Large intestine (tissue), 12 donors: ENCODE data around the gene DNAJB9. TPM values are rescaled to one million over a fixed set of nuclear protein-coding genes. Genes with fewer than 3 reads are reported as not detected.

Experiments
- DNase-seq, 2 donors: peaks; one replicate each; pipeline versions ENCODE4 v3.0.0 to v3.0.0-alpha.2; 2013
- H3K27ac ChIP-seq: one replicate; pipeline ENCODE4 v1.5.1; 2013; ENCODE audit warnings: low read length
- H3K27me3 ChIP-seq: 2 replicates; pipeline ENCODE4 v1.6.1; 2013; ENCODE audit warnings: low read length; ENCODE audit not compliant: control insufficient read depth, insufficient read depth
- H3K36me3 ChIP-seq: 2 replicates; pipeline ENCODE4 v1.6.1; 2013; ENCODE audit warnings: low read length; ENCODE audit not compliant: control insufficient read depth, insufficient read depth
- H3K4me1 ChIP-seq: one replicate; pipeline ENCODE4 v1.6.1; 2013; ENCODE audit warnings: low read length; ENCODE audit not compliant: control insufficient read depth, insufficient read depth
- H3K4me3 ChIP-seq: one replicate; pipeline ENCODE4 v1.5.1; 2013; ENCODE audit warnings: low read length
- H3K9me3 ChIP-seq: one replicate; pipeline ENCODE4 v1.6.1; 2013; ENCODE audit warnings: mild to moderate bottlenecking, low read depth, low read length, moderate library complexity; ENCODE audit not compliant: control insufficient read depth
- WGBS: methylation state at CpG from one replicate; pipeline ENCODE4 v1.1.5; 2013; ENCODE audit warnings: low lambda C conversion rate; ENCODE audit not compliant: insufficient coverage; 5-methylcytosine and 5-hydroxymethylcytosine counted together
- long read RNA-seq, 11 donors: transcript quantifications; one replicate each; lab custom pipeline, GENCODE V29; 2026
- polyA plus RNA-seq: library from polyadenylated mRNA; unstranded; fragments of 120-200 nt; gene quantifications from one replicate; pipeline ENCODE4 v1.2.1, GENCODE V29; 2013

The DNAJB9 gene
- 30.5 TPM for polyA plus RNA-seq
- long read RNA-seq, donor 1, transcript DNAJB9-201 (3 exons, 2,715 nt) = major isoform, 15 of 16 reads
- long read RNA-seq, donor 1, partial matches to known transcripts = 0 of 16 reads
- long read RNA-seq, donor 1, other reads (novel, unspliced or antisense) = 0 of 16 reads
- long read RNA-seq, donor 2, transcript DNAJB9-201 (3 exons, 2,715 nt) = major isoform, 16 of 19 reads
- long read RNA-seq, donor 2, partial matches to known transcripts = 0 of 19 reads
- long read RNA-seq, donor 2, other reads (novel, unspliced or antisense) = 0 of 19 reads
- long read RNA-seq, donor 3, transcript DNAJB9-201 (3 exons, 2,715 nt) = major isoform, 23 of 27 reads
- long read RNA-seq, donor 3, partial matches to known transcripts = 0 of 27 reads
- long read RNA-seq, donor 3, other reads (novel, unspliced or antisense) = 0 of 27 reads
- long read RNA-seq, donor 4, partial matches to known transcripts = 0 of 2 reads
- long read RNA-seq, donor 4, other reads (novel, unspliced or antisense) = 0 of 2 reads
- long read RNA-seq, donor 5, transcript DNAJB9-201 (3 exons, 2,715 nt) = major isoform, 9 of 9 reads
- long read RNA-seq, donor 5, partial matches to known transcripts = 0 of 9 reads
- long read RNA-seq, donor 5, other reads (novel, unspliced or antisense) = 0 of 9 reads
- long read RNA-seq, donor 6, transcript DNAJB9-201 (3 exons, 2,715 nt) = major isoform, 24 of 26 reads
- long read RNA-seq, donor 6, partial matches to known transcripts = 0 of 26 reads
- long read RNA-seq, donor 6, other reads (novel, unspliced or antisense) = 0 of 26 reads
- long read RNA-seq, donor 7, transcript DNAJB9-201 (3 exons, 2,715 nt) = major isoform, 6 of 12 reads
- long read RNA-seq, donor 7, partial matches to known transcripts = 6 of 12 reads
- long read RNA-seq, donor 7, other reads (novel, unspliced or antisense) = 0 of 12 reads
- long read RNA-seq, donor 8, transcript DNAJB9-203 (2 exons, 584 nt) = minor isoform, 7 of 32 reads
- long read RNA-seq, donor 8, transcript DNAJB9-201 (3 exons, 2,715 nt) = major isoform, 25 of 32 reads
- long read RNA-seq, donor 8, partial matches to known transcripts = 0 of 32 reads
- long read RNA-seq, donor 8, other reads (novel, unspliced or antisense) = 0 of 32 reads
- long read RNA-seq, donor 9, transcript DNAJB9-201 (3 exons, 2,715 nt) = major isoform, 23 of 23 reads
- long read RNA-seq, donor 9, partial matches to known transcripts = 0 of 23 reads
- long read RNA-seq, donor 9, other reads (novel, unspliced or antisense) = 0 of 23 reads
- long read RNA-seq, donor 10, transcript DNAJB9-201 (3 exons, 2,715 nt) = major isoform, 23 of 24 reads
- long read RNA-seq, donor 10, partial matches to known transcripts = 0 of 24 reads
- long read RNA-seq, donor 10, other reads (novel, unspliced or antisense) = 0 of 24 reads
- long read RNA-seq, donor 11, transcript DNAJB9-201 (3 exons, 2,715 nt) = major isoform, 11 of 13 reads
- long read RNA-seq, donor 11, partial matches to known transcripts = 0 of 13 reads
- long read RNA-seq, donor 11, other reads (novel, unspliced or antisense) = 0 of 13 reads

DNA sequence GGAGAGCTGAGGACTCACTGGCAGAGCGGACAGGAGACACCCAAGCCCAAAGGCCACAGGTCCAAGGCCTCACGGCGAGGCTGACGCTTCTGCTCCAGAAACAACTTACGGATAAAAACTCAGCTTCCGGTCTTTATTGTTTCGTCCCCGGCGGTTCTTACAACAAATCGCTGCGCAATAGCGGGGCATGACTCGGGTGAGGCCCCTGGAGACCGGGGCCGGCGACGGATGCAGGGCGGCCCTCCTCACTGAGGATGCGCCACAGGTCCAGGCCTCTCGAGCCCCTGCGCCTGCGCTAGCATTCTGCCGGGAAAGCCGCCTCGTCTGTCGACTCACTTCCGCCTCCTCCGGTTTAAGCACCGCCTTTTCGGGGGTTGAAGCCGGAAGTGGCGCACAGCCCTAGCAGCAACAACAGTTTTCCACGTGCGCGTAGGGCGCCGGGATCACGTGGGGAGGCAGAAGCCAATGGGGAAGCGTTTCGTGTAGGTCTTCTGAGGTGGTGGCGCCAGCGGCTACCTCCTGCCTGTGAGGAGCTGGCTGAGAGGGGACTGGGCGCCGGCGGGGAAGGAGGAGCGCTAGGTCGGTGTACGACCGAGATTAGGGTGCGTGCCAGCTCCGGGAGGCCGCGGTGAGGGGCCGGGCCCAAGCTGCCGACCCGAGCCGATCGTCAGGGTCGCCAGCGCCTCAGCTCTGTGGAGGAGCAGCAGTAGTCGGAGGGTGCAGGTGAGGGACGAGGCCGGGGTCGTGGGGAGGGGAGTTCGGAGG lies at the start of gene DNAJB9, which contains the start of gene THAP5:
Gene DNAJB9 (plus strand): TSS at position 494 of the 765 bp plus-strand sequence. CDS start 1,853 bp downstream, outside the sequence.
Gene THAP5 (minus strand): TSS at position 326 of the 765 bp plus-strand sequence. CDS start 137 bp downstream, at position 189.
- no peaks in the 10 kb centered on the region for H3K9me3 ChIP-seq
- peak within 1 kb of the TSS; percentile 98 for H3K27ac ChIP-seq
- H3K4me3 ChIP-seq = peak within 1 kb of the TSS; percentile 97
- no CpG with 5 or more reads among the region's 65 CpGs for WGBS
- peaks cover 12% of the 10 kb centered on the region for H3K4me1 ChIP-seq
- H3K36me3 ChIP-seq = peaks cover 10% of the 10 kb centered on the region
- peak; percentile 100 for DNase-seq
- H3K27me3 ChIP-seq = no peaks in the 10 kb centered on the region

DNA sequence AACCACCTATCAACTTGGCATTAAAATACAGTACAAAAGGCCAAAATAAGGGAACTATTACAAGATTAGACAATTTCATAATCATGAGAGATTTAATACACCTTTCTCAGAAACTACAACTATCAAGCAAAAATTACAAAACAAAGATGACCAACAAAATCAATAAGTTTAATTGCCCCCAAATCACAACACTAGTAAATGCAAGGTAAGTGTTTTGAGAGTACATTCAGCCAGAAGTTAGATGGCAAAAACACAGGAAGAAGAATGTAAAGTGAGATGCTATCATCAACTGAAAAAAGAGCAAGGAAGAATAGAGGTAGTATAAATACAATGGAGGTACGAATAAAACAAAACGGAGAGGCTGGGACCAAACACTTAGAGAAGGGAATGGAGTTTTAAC lies 46.9 kb upstream of the DNAJB9 start:
- no peak overlapping the region for H3K4me3 ChIP-seq
- DNase-seq = no peak
- peaks cover 16% of the 10 kb centered on the region for H3K4me1 ChIP-seq
- no peaks in the 10 kb centered on the region for H3K9me3 ChIP-seq
- 94% methylated on average over 2 of the region's 2 CpGs for WGBS
- H3K36me3 ChIP-seq = peaks cover 7% of the 10 kb centered on the region
- no peaks in the 10 kb centered on the region for H3K27me3 ChIP-seq
- H3K27ac ChIP-seq = no peak overlapping the region

DNA sequence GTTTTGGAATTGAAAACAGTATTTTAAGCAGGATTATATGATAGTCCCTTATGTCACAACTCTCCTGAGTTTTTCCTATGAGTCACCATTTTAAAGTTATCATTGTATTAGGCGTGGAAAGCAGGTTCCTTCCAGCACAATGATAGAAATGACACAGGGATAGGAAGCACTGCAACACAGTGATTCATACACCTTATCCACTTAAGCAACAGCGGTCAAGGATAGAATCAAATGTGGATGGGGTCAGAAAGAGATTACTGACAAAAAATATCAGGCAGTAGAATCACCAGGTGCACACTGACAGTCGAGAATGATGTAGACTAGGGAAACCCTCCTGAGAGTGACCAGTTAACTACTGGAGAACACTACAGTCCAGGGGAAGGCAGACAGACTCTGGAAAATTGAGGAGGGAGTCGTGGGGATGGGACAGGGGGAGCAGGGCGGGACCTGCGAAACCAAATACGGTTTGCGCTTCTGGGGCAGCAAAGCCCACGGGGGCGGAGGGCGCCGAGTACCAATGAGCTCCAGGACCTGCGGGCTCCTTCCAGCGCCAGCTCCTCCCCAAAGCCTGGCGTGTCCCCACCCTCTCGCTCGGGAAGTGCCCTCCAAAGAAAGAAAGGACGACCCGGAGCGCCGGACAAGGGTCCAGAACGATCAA lies 44.2 kb upstream of the DNAJB9 start:
- no peak for DNase-seq
- Histone ChIP-seq H3K9me3 (no peaks in the 10 kb centered on the region), H3K27ac (peak overlapping the region; percentile 100), H3K27me3 (no peaks in the 10 kb centered on the region), H3K4me1 (peaks cover 16% of the 10 kb centered on the region), H3K36me3 (no peaks in the 10 kb centered on the region), H3K4me3 (peak overlapping the region; percentile 96)
- WGBS = 0% methylated on average over 1 of the region's 22 CpGs

DNA sequence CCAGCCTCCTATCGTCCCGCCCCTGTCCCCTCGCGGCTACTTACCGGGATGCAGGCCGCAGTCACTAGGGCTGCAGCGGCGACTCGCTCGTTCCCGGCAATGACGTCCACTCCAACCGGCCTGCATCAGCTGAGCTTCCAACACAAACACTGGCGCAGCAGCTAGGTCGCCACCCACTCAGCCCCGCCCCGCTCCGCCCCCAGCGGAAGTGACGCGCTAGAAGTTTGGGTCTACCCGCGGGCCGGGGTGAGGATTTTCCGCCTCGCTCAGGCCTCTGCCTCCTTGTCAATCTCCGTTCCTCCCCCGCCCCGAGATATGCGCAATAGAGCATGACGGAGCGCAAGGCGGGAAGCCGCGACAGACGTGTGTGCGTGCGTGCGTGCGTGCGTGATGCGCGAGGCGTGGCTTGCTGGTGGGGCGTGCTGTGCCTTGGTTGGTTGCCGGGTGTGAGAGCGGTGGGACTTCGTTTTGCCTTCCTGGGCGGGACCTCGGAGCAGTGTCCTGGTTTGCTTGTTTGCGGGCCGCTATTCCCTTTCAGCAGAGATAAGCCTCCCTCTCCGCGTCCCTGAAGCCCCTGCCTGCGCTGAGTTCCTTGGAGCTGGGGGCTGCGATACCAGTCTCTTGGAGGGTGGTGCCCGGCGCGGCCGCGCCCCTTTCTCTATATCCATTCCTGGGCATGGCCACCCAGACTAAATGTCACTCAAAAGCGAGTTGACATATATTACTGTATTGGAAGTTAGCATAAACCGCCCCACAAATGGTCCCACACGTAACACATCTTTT lies 43.5 kb upstream of the DNAJB9 start, which contains the start of gene PNPLA8:
Gene PNPLA8 (minus strand): TSS at position 151 of the 783 bp plus-strand sequence. CDS start 10,644 bp downstream, outside the sequence.
- H3K4me3 ChIP-seq = peak within 1 kb of the TSS; percentile 96
- no CpG with 5 or more reads among the region's 64 CpGs for WGBS
- no peaks in the 10 kb centered on the region for H3K9me3 ChIP-seq
- H3K36me3 ChIP-seq = no peaks in the 10 kb centered on the region
- peak; percentile 100 for DNase-seq
- peak within 1 kb of the TSS; percentile 100 for H3K27ac ChIP-seq
- no peaks in the 10 kb centered on the region for H3K27me3 ChIP-seq
- peaks cover 16% of the 10 kb centered on the region for H3K4me1 ChIP-seq

DNA sequence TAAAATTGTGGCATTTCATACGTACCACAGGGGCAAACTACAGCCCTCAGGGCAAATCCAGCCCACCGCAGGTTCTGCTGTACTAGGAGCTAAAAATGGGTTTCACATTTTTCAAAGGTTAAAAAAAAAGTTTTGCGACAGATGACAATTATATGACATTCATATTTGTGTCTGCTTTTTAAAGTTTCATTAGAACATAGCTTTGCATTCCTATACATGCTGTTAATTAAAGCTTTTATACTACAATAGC lies 43.0 kb upstream of the DNAJB9 start:
- Histone ChIP-seq H3K36me3 (no peaks in the 10 kb centered on the region), H3K9me3 (no peaks in the 10 kb centered on the region), H3K27ac (peak overlapping the region; percentile 100), H3K27me3 (no peaks in the 10 kb centered on the region), H3K4me3 (peak overlapping the region; percentile 96), H3K4me1 (peaks cover 16% of the 10 kb centered on the region)
- no peak for DNase-seq
- WGBS = no CpG with 5 or more reads among the region's 3 CpGs

DNA sequence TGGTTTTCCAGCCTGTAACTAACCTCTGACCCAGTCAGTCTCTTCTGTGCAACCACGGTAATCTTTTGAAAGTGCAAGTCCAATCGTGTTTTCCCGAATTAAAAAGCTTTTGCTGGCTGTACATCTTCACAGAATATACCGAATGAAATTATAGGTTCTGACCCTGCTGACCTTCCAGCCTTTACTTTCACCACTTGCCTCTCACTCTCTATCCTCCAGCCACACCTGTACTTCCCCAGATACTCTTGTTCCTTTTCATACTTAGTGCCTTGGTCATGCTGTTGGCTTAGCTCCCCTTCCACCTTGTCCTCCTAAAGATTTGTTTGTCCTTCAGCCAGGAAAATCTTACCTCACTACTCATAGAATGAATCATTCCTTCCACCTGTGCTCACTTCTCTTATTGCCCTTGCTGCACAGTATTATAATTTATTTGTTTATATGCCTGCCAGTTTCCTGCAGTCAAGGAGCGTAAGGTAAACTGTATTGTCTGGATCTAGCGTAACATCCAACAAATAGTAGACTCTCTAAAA lies 41.4 kb upstream of the DNAJB9 start:
- H3K27me3 ChIP-seq = no peaks in the 10 kb centered on the region
- 93% methylated on average over 2 of the region's 6 CpGs for WGBS
- peaks cover 16% of the 10 kb centered on the region for H3K4me1 ChIP-seq
- H3K36me3 ChIP-seq = no peaks in the 10 kb centered on the region
- H3K9me3 ChIP-seq = no peaks in the 10 kb centered on the region
- no peak overlapping the region for H3K4me3 ChIP-seq
- no peak for DNase-seq
- H3K27ac ChIP-seq = no peak overlapping the region

DNA sequence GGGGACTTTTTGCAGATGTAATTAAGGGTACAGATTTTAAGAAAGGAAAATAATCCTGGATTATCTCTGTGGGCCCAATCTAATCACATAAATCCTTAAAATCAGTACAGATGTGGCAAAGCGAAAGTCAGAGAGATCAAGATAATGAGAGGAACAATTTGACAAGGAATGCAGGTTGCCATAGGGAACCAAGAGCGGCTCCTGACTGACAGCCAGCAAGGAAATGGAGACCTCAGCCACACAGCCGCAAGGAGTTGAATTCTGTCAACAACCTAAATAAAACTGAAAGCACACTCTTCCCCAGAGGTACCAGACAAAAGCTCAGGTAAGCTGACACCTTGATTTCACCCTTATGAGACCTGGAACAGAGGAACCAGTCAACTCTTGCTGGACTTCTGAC lies 40.3 kb upstream of the DNAJB9 start:
- peak in 1 of 2 donors; percentile 22 for DNase-seq
- H3K4me1 ChIP-seq = peaks cover 7% of the 10 kb centered on the region
- no peak overlapping the region for H3K27ac ChIP-seq
- no peaks in the 10 kb centered on the region for H3K9me3 ChIP-seq
- H3K36me3 ChIP-seq = no peaks in the 10 kb centered on the region
- no peak overlapping the region for H3K4me3 ChIP-seq
- WGBS = 40% methylated on average over 1 of the region's 3 CpGs
- no peaks in the 10 kb centered on the region for H3K27me3 ChIP-seq

DNA sequence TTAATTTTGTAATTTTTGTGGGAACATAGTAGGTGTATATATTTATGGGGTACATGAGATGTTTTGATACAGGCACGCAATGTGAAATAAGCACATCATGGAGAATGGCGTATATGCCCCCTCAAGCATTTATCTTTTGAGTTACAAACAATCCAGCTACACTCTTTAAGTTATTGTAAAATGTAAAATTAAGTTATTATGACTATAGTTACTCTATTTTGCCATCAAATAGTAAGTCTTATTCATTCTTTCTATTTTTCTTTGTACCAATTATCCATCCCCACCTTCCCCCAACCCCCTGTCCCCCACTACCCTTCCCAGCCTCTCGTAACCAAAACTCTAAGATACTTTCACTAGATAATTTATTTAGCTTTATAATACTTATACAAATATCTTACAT lies 36.0 kb upstream of the DNAJB9 start:
- Histone ChIP-seq H3K27ac (no peak overlapping the region), H3K9me3 (no peaks in the 10 kb centered on the region), H3K4me1 (no peaks in the 10 kb centered on the region), H3K27me3 (no peaks in the 10 kb centered on the region), H3K36me3 (no peaks in the 10 kb centered on the region), H3K4me3 (no peak overlapping the region)
- WGBS = 100% methylated on average over 1 of the region's 3 CpGs
- DNase-seq = no peak
